Right lobe of liver (tissue), 4 donors: ENCODE measurements around the gene KLF13.

Experiments used
- CTCF ChIP-seq, 4 donors: fragments of 200-600 bp in 3 of 4; fragments of 450-650 bp in 1 of 4; IDR thresholded peaks; one replicate each; pipeline versions ENCODE4 v1.5.1 to v1.8.0; 2016 to 2022; ENCODE audit warnings: antibody characterized with exemption in 4 of 4, mild to moderate bottlenecking in 2 of 4
- POLR2A ChIP-seq: fragments of 450-650 bp; IDR thresholded peaks from one replicate; pipeline ENCODE4 v1.6.1; 2017; ENCODE audit warnings: antibody characterized with exemption, mild to moderate bottlenecking
- donor health status: DM: no; HTN: no; CAD: no.
- donor health status: DM: no; HTN: no; CAD: no.
- donor health status: DM: no; HTN: yes; CAD: no.

- no peak for TF ChIP-seq CTCF (IDR thresholded peaks at IDR 0.05)
- TF ChIP-seq POLR2A = peak; percentile 55
These were observed 1.2 kb downstream of the KLF13 start for GRCh38 chr15:31327669-31328427.
